Measurements from ENCODE around the gene NID2. TPM values are rescaled to one million over a fixed set of nuclear protein-coding genes. Genes with fewer than 3 reads are reported as not detected.

The NID2 gene
- total RNA-seq, 1 experiment from 2014 or later, result 6.6 TPM

DNA sequence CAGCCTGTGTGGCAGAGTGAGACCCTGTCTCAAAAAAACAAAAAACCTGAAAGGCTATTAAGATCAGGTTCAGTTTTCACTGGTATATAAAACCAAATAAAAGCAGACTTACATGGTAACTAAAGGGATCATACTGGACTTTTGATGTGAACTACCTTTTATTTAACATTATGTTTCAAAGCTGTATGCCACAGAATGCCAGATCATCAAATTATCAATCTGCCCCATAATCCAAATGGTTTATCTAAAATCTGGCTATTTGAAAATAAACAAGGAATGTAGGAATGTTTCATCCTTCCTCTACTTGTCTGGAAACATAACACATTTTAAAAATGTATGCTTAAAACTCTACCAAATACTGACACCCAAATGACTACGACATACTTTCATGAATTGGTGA, 14.2 kb downstream of the NID2 start:
- Histone ChIP-seq H4K20me1 (ENCODE audit: control insufficient read depth, insufficient read depth, insufficient read length) (no peaks in the 10 kb centered on the region), H3K4ac (ENCODE audit: low read depth, low read length) (no peak overlapping the region), H2BK12ac (ENCODE audit: insufficient read length, low read depth, low read length) (no peak overlapping the region), H2BK5ac (ENCODE audit: insufficient read length, low read length) (no peak overlapping the region), H3K18ac (ENCODE audit: insufficient read length, low read depth, low read length) (no peak overlapping the region), H3K27ac (ENCODE audit: insufficient read length, low read depth, low read length) (no peak overlapping the region), H2BK15ac (ENCODE audit: low read depth, low read length) (no peak overlapping the region), H3T11ph (ENCODE audit: low read length) (no peak overlapping the region), H3K14ac (ENCODE audit: insufficient read depth, low read length) (no peak overlapping the region), H2AK5ac (ENCODE audit: insufficient read length, low read length) (no peak overlapping the region), H3K27me3 (ENCODE audit: insufficient read depth, low read length) (no peaks in the 10 kb centered on the region), H3K79me1 (ENCODE audit: insufficient read depth, low read depth, low read length, poor library complexity, severe bottlenecking) (no peaks in the 10 kb centered on the region), H2BK20ac (ENCODE audit: low read depth, low read length, poor library complexity, severe bottlenecking) (no peak overlapping the region), H2BK120ac (ENCODE audit: low read depth, low read length, poor library complexity, severe bottlenecking) (no peak overlapping the region), H3K4me2 (ENCODE audit: insufficient read depth, insufficient read length, low read length) (no peak overlapping the region), H4K5ac (ENCODE audit: insufficient read length, low read depth, low read length) (no peak overlapping the region), H3K79me2 (ENCODE audit: insufficient read depth, low read length) (no peaks in the 10 kb centered on the region; the same call in 1 of the 2 replicates), H3K4me1 (ENCODE audit: insufficient read depth, low read length) (no peaks in the 10 kb centered on the region), H3K23me2 (ENCODE audit: insufficient read length, low read depth, low read length, poor library complexity, severe bottlenecking) (no peaks in the 10 kb centered on the region), H2AFZ (ENCODE audit: low read length) (no peak overlapping the region), H3K9me3 (ENCODE audit: control insufficient read depth, low read depth, low read length) (no peaks in the 10 kb centered on the region), H3K23ac (ENCODE audit: insufficient read length, low read depth, low read length) (no peak overlapping the region), H4K91ac (ENCODE audit: insufficient read length, low read depth, low read length) (no peak overlapping the region), H4K8ac (replicated peaks; ENCODE audit: insufficient read length, low read depth, low read length) (no peak overlapping the region), H3K9ac (ENCODE audit: extremely low read depth, insufficient read length, low read length) (no peak overlapping the region), H3K56ac (ENCODE audit: insufficient read length, low read depth, low read length) (no peak overlapping the region)
- TF ChIP-seq, protein P1, sequence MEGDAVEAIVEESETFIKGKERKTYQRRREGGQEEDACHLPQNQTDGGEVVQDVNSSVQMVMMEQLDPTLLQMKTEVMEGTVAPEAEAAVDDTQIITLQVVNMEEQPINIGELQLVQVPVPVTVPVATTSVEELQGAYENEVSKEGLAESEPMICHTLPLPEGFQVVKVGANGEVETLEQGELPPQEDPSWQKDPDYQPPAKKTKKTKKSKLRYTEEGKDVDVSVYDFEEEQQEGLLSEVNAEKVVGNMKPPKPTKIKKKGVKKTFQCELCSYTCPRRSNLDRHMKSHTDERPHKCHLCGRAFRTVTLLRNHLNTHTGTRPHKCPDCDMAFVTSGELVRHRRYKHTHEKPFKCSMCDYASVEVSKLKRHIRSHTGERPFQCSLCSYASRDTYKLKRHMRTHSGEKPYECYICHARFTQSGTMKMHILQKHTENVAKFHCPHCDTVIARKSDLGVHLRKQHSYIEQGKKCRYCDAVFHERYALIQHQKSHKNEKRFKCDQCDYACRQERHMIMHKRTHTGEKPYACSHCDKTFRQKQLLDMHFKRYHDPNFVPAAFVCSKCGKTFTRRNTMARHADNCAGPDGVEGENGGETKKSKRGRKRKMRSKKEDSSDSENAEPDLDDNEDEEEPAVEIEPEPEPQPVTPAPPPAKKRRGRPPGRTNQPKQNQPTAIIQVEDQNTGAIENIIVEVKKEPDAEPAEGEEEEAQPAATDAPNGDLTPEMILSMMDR (conservative IDR thresholded peaks at IDR 0.05), result no peak
- Mint-ChIP-seq H3K4me1 (peaks cover 1 to 5% of the 10 kb centered on the region in 2 experiments; a peak in 3 of 4 replicates), H3K27me3 (ENCODE audit: low read depth) (peaks cover 4% of the 10 kb centered on the region), H3K27ac (no peak overlapping the region), H3K36me3 (ENCODE audit: insufficient read depth in 1 of 3, low read depth in 3 of 3) (no peaks in the 10 kb centered on the region), H3K9me3 (no peaks in the 10 kb centered on the region), H3K4me3 (no peak overlapping the region)
- no CpG with 5 or more reads among the region's 1 CpG for WGBS (ENCODE audit: extremely low coverage, insufficient read length, low lambda C conversion rate)
- no peak for DNase-seq

All from H9 (cell line).